ENCODE results near the gene MYH15. TPM values are rescaled to one million over a fixed set of nuclear protein-coding genes. Genes with fewer than 3 reads are reported as not detected.

Gene MYH15
- total and polyA plus RNA-seq, 8 donors = 0.05 to 0.37 (median 0.11) TPM; not detected in 4

DNA sequence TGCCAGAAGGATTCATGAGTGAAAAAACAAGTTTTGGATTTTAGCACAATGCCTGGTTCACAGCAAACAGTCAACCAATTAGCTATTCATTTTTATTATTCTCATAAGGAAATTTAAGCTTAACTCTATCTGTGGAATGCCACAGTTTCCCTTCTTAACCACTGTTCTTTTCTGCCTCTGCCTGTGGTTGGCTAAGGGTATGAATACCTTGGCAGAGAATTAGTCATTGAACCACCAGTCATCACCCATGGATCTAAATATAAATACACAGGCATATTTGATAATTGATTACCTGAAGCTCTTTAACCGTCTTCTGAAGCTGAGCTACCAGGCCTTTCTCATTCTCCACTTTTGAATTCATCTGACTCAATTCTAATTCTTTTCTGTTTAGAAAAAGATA is 79.9 kb downstream of the MYH15 start:
- H3K36me3 ChIP-seq = no peaks in the 10 kb centered on the region
- 74 to 98% (median 92%) methylated on average over 1 of the region's 1 CpG for WGBS, 5 donors
- H3K4me3 ChIP-seq = no peak overlapping the region
- no peak for DNase-seq
- TF ChIP-seq EP300 (IDR thresholded peaks at IDR 0.05) (no peak), POLR2A (IDR thresholded peaks at IDR 0.05) (no peak), CTCF (IDR thresholded peaks at IDR 0.05) (no peak), POLR2AphosphoS5 (IDR thresholded peaks at IDR 0.05) (no peak)
- no peak overlapping the region for H3K27ac ChIP-seq
- H3K9me3 ChIP-seq = peaks cover 0 to 11% (median 5%) of the 10 kb centered on the region in 4 donors
- intact Hi-C loops (cut with DNase I; ENCODE audit: low total_unique reads) = no loop called here
- H3K4me1 ChIP-seq = no peaks in the 10 kb centered on the region
- H3K27me3 ChIP-seq = no peaks in the 10 kb centered on the region

DNA sequence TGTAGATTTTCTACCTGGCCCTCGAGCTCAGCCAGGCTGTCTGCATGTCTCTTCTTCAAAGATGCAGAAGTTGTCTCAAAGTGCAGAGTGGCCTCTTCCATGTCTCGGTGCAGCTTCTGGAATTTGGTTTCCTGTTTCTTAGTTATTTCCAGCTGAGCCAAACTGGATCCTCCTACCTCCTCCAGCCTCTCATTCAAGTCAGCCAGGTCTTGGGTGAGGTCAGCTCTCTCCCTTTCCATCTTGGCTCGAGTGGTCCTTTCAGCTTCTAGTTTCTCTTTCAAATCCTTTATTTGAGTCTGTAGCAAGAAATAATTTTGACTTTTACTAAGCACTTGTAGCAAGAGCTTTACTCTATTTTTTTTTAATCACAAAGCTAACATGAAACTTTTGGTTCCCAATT is 81.8 kb downstream of the MYH15 start:
- DNase-seq = no peak
- TF ChIP-seq CTCF (IDR thresholded peaks at IDR 0.05) (no peak), POLR2A (IDR thresholded peaks at IDR 0.05) (no peak), POLR2AphosphoS5 (IDR thresholded peaks at IDR 0.05) (no peak), EP300 (IDR thresholded peaks at IDR 0.05) (no peak)
- Histone ChIP-seq H3K9me3 (peaks cover 0 to 11% (median 5%) of the 10 kb centered on the region in 4 donors), H3K36me3 (no peaks in the 10 kb centered on the region), H3K27ac (no peak overlapping the region), H3K4me3 (no peak overlapping the region), H3K4me1 (no peaks in the 10 kb centered on the region), H3K27me3 (no peaks in the 10 kb centered on the region)
- 54 to 66% (median 64%) methylated on average over 3 of the region's 3 CpGs for WGBS, 5 donors
- intact Hi-C loops (cut with DNase I; ENCODE audit: low total_unique reads) = no loop called here

- Histone ChIP-seq H3K27me3 (no peaks in the 10 kb centered on the region), H3K27ac (no peak overlapping the region), H3K4me3 (no peak overlapping the region), H3K36me3 (no peaks in the 10 kb centered on the region), H3K4me1 (no peaks in the 10 kb centered on the region), H3K9me3 (no peaks in the 10 kb centered on the region)
- DNase-seq = no peak
- TF ChIP-seq POLR2A (IDR thresholded peaks at IDR 0.05) (no peak), CTCF (IDR thresholded peaks at IDR 0.05) (no peak), POLR2AphosphoS5 (IDR thresholded peaks at IDR 0.05) (no peak), EP300 (IDR thresholded peaks at IDR 0.05) (no peak)
- 90 to 97% (median 96%) methylated on average over 2 of the region's 2 CpGs for WGBS, 5 donors
- intact Hi-C loops (cut with DNase I; ENCODE audit: low total_unique reads) = no loop called here
These were observed 89.5 kb downstream of the MYH15 start for GRCh38 chr3:108420926-108421325.

DNA sequence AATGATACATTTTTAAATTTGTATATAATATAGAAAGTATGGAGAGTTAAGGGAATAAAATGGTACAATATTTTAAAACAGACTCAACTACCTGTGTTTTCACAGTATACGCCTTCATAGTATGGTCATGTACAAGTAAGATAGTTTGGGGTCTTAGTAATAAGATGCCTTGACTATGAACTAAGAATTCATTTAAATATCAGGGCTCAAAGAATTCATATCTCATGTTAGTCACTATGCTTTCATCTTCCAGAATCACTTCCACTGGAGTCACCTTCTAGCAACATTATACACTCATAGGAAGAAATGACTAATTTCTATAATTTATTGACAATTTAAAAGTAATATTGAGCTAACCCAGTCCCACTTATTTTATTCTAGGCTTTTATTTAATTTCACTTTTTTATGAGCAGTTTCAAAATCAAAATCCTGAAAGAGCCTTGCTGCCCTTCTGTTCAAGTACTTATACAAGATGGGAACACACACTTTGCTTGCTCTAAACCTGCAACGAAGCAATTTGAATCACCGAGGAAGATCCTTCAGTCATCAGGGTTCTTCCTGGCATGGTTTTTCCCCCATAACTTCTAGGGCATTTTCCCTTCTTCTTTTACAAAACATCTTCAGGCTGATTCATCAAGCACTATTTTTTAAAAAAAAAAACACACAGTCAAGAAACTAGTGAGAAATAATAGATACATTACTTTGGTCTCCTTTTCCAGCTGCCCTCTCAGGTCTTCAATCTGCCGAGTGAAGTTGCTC is 94.1 kb downstream of the MYH15 start:
- no peaks in the 10 kb centered on the region for H3K27me3 ChIP-seq
- H3K27ac ChIP-seq = no peak overlapping the region
- H3K9me3 ChIP-seq = no peaks in the 10 kb centered on the region
- H3K4me1 ChIP-seq = no peaks in the 10 kb centered on the region
- no peak for DNase-seq
- TF ChIP-seq CTCF (IDR thresholded peaks at IDR 0.05) (no peak), POLR2AphosphoS5 (IDR thresholded peaks at IDR 0.05) (no peak), POLR2A (IDR thresholded peaks at IDR 0.05) (no peak), EP300 (IDR thresholded peaks at IDR 0.05) (no peak)
- intact Hi-C loops (cut with DNase I; ENCODE audit: low total_unique reads) = no loop called here
- H3K4me3 ChIP-seq = no peak overlapping the region
- H3K36me3 ChIP-seq = no peaks in the 10 kb centered on the region
- WGBS, 5 donors = 85 to 93% (median 92%) methylated on average over 4 of the region's 4 CpGs
